CD4-positive, alpha-beta T cell treated with Interleukin-6 for 4 hours (primary cell): Measurements from ENCODE around the gene AKAP13.
"Not testable (repeated sequence)": the region's sequence is repeated elsewhere in the genome, so short reads cannot be mapped to it uniquely, and the experiment has no call there.

Source experiments
- DNase-seq: peaks from one replicate; pipeline ENCODE4 v3.0.0-alpha.2; 2020; ENCODE audit warnings: mixed read lengths

Gene AKAP13

DNA sequence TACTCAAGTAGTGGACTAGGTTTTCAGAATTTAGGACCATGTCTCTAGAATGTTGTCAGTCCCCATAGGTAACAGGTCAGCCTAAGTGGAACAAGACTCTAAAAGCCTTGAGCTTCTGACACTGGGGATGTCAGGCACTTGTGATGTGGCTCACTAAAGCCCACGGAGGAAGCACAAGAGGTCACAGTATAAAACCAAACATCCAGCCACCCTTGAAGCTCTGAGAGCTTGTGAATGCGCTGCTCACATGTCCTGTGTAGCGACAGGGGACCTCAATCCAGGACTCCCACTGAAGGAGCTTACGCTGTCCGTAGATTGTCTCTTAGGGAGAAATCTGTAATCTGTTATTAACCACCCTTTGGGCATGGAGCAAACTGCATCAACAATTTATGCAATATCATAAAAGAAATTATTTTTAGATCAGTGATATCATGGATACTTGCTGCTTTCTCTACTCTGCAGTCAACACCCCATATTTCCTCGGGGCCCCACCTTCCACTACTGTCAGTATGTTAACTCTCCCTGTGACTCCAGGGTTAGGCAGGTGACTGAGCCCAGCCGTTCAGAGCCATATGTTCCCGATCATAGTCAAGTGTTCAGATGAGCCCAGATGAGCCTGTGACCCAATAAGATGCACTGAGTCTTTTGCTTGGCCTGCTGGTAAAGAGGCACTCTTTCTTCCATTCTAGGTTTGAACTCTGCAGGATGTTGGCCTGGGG lies 32.2 kb upstream of the AKAP13 start:
- not testable (repeated sequence) for DNase-seq

DNA sequence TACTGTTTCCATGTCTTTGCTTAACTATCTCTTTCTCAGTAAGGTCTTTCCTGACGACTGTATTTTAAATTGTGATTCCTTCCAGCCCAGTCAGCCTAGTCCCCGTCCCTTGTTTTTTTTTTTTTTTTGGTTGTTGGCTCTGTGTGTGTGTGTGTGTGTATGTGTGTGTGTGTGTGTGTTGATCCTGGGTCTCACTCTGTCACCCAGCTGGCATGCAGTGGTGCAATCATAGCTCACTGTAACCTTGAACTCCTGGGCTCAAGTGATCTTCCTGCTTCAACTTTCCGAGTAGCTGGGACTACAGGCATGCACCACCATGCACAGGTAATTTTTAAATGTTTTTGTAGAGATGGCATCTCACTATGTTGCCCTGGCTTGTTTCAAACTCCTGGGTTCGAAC lies 31.3 kb upstream of the AKAP13 start:
- DNase-seq, result not testable (repeated sequence)

DNA sequence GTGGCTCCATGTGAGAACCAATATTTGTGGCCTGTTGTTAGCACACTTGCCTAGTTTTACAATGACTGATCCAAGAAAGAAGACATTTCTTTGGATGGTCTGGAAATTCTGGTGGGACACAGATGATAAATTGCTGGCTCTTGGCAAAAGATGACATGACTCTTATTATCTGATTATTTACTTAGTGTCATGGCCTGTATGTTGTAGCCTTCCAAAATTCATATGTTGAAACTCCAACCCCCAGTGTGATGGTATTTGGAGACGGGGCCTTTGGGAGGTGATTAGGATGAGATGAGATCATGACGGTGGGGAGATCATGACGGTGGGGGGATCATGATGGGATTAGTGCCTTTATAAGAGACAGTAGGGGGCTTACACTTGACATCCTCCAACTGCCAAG lies 30.0 kb upstream of the AKAP13 start:
- DNase-seq, result no peak

DNA sequence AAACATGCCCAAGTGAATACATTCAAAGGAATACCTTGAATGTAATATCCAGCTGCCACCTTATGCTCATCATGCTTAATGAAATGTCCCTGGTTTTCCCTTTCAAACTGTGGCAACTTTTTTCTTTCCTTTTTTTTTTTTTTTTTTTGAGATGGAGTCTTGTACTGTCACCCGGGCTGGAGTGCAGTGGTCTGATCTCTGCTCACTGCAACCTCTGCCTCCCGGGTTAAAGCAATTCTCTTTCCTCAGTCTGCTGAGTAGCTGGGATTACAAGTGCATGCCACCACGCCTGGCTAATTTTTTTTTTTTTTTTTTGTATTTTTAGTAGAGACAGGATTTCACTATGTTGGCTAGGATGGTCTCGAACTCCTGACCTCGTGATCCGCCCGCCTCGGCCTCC lies 28.9 kb upstream of the AKAP13 start:
- DNase-seq, result not testable (repeated sequence)

DNA sequence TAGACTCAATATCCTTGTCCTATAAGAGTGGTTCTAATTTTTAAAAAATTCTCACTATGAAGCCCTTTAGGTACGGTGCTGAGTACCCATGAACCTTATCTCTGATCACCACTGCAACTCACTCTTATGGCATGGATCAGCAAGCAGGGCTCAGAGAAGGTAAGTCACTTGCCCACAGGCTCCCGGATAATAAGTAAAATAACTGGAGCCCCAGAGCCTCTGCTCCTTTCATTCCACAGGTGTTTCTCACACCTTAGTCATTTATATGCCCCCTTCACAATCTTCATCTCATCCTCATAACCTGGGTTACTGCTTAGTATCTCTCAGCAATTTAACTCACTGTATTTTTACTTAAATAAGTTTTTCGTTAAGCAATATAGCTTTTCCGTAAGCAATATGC lies 28.4 kb upstream of the AKAP13 start:
- no peak for DNase-seq

DNA sequence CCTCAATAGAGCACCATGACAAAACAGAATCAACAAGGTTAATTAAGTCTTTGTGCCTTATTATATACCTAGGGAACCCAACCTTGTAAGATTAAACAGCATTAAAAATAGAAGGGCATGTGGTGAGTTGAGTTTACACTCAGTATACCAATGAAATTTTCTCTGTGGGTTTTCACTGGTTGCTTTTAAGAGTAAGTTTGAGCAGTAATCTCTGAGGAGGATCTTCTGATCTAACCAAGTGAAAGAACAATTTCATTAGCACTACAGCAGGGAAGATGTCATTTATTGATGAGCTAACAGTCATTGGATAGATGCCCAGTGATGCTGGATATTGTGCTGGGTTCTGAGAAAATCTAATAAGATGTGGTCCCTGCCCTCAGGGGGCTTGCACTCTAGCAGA lies 26.9 kb upstream of the AKAP13 start:
- DNase-seq, result no peak

DNA sequence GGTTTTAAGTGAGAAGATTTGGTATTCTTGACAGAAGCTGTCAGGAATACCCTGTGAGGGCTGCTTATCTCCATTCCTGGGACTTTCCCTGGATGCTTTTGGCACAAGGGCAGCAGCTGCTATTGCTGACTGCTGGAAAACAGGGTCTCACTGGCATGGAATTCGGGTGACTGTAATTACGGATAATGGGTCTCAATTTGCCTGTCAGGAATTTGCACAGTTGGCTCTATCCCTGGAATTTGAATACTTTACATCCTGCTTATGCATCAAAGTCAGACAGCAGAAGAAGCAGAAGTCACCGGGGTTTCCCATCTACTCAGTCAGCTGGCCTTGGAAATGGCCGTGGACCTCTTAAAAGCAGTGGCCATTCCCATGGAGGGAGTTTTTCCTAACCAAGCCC lies 25.9 kb upstream of the AKAP13 start:
- DNase-seq, result no peak

DNA sequence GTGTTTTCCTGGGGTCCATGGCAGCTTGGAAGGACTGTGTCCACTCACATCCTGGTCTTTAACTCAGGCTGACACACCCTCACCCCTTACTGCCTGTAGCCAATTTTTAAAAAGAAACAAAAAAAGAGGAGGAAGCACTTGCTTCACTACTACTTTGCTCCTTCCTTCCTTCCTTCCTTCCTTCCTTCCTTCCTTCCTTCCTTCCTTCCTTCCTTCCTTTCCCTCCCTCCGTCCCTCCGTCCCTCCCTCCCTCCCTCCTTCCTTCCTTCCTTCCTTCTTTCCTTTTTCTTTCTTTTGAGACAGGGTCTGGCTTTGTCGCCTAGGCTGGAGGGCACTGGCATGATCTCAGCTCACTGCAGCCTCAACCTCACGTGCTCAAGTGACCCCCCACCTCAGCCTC lies 25.5 kb upstream of the AKAP13 start:
- DNase-seq, result no peak

DNA sequence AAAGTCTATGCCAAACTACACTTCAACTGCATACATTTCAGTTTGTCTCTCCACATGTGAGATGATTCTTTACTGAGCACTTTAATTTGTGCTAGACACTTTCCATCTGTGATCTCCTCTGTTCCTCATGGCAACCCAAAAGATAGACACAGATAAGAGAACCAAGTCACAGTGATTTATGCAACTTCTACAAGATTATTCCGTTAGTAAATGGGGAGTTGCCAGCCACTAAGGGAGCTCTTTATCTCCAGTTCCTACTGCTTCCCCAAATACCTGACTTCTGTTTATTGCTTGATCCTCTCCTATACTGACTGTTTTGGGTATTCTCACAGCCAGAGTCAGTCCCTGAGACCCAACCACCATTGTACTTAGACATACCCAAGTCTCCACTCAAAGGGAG lies 24.1 kb upstream of the AKAP13 start:
- no peak for DNase-seq

DNA sequence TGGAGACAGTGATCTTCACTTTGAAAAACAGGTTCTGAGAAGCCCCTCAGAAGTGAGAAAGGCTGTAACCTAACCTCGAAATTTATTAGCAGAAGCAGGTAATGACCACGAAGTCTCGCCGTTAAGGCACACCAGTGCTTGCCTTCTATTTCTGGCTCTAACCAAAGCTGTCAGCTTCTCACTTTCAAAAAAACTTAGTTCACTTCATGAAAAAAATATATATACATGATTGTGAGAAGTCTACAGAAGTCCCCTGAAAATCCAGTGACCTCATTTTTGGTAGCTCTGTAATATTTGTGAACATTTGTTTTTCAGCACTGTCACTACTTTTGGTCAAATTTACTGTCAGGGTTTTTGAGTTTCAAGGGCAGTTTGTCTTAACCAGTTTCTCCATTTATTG lies 19.1 kb upstream of the AKAP13 start:
- no peak for DNase-seq

DNA sequence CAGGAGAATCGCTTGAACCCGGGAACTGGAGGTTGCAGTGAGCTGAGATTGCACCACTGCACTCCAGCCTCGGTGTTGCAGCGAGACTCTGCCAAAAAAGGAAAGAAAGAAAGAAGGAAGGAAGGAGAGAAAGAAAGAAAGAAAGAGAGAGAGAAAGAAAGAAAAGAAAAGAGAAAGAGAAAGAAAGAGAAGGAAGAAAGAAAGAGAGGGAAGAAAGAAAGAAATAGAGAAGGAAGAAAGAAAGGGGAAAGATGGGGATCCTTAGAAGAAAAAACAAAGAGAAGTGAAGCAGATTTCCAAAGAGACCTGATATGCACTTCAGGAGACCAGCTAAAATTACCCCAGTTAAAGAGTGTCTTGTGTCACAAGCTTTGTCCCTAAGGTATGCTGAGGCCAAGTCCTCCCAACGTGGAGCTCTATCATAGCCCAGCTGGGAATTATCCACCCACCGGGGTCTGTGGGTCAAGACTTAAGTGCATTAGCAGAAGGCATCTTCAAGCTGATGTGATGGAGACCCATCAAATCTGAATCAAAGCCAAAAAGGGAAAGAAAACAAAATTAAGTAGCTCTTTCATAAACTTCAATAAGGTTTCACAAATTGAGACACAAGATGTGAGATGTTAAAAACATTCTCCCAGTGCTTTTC lies 17.8 kb upstream of the AKAP13 start:
- DNase-seq, result no peak

DNA sequence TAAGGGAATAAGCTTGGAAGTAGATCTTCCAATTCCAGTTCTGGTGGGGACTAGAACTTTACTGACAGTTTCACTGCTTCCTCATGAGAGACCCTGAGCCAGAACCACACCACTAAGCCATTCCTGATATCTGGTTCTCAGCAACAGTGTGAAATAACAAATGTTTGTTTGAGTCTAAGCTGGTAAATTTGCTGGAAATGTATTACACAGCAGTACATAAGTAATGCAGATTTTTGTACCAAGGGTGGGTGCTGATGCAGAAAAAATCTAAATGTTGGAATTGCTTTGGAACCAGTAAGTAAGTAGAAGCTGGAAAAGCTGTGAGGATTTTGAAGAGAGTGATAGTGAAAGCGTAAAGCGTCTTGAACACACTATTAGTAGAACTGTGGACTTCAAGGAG lies 14.4 kb upstream of the AKAP13 start:
- no peak for DNase-seq

DNA sequence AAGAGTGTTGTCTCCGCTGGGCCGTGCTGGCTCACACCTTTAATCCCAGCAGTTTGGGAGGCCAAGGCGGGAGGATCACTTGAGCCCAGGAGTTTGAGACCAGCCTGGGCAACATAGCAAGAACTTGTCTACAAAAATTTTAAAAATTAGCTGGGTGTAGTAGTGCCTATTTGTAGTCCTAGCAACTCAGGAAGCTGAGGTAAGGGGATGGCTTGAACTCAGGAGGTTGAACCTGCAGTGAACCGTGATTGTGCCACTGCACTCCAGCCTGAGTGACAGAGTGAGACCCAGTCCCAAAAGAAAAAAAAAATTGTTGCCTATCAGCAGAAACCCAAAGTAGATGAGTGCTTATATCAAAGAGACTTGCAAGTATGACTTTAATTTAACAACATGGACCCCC lies 12.7 kb upstream of the AKAP13 start:
- no peak for DNase-seq

DNA sequence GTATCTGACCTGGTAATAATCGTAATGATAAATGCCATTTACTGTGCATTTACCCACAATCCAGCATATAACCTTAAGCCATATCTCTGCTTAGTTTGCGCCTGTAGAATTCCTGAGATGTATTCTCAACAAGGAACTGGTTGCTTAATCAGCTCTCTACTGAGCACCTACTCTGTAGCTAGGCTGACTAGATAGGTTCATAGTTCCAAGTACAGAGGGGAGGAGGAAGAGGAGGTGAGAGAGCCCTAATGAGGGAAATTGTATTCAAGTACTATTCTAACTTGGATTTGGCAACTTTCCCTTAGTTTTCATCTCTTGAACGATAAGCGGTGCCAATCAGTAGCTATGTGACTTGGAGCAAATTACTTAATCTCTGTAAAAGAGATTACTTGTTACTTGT lies 5.6 kb upstream of the AKAP13 start:
- no peak for DNase-seq

DNA sequence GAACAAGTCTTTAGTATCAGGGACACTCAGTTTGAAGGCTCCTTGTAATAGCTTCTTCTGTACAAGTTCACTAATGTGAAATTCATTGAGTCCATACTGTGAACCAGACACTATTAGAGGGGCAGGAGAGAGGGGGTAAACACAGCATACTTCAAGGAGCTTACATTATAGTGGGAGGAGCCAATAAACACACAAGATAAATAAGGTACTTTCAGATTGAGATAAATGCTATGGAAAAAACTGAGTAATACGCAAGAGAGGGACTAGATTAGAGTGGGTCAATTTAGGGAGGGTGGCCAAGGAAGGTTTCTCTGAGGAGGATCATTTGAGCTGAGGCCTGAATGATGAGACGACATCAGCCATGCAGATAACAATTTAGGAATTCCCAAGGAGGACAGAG lies 3.1 kb upstream of the AKAP13 start:
- DNase-seq, result no peak

DNA sequence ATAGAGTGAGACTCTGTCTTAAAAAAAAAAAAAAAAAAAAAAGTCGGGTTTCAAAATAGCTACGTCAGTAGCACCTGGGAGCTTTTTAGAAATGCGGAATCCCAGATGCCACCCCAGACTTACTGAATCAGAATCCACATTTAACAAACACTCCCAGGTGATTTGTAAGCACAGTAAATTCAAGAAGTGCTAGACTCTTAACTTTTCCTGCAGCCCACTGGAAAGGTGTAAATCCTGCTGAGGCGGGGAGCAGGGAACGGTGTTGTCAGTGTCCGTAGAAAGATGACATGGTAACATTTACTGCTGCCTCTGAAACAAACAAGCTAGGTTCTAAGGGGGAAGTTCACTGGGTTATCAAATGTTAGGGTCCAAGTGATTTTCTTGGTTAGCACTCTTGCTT lies 2.4 kb upstream of the AKAP13 start:
- DNase-seq, result no peak

DNA sequence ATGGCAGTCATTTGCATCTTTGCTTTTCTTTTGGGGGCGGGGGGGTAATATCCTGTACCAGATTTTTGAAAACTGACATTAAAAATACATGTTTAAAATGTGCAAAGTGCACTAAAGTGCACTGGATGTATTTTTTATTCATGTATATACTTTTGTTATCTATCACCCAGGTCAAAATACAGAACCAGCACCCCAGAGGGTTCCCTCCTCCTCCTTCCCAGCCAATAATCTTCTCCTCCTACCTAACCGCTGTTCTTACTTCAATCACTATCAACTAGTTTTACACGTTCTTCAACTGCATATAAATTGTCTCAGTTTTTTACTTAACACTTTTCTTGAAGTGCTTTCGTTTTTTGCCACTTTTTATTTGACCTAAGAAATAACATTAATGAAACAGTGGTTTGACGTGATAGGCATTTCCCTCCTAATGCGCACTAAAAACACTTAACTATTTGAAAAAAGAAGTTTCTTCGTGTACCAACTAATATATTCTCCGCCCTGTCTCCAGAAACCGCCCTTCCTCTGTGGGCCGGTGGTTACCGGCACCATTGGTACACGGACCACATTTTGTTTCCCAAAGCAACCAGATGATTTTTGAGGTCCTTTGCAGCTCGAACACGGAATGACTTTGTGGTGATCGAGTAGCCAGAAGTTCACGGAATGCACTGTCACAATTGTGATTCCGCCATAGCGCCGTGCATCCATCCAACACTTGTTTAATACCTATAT lies 836 bp upstream of the AKAP13 start:
- peak; percentile 56 for DNase-seq

DNA sequence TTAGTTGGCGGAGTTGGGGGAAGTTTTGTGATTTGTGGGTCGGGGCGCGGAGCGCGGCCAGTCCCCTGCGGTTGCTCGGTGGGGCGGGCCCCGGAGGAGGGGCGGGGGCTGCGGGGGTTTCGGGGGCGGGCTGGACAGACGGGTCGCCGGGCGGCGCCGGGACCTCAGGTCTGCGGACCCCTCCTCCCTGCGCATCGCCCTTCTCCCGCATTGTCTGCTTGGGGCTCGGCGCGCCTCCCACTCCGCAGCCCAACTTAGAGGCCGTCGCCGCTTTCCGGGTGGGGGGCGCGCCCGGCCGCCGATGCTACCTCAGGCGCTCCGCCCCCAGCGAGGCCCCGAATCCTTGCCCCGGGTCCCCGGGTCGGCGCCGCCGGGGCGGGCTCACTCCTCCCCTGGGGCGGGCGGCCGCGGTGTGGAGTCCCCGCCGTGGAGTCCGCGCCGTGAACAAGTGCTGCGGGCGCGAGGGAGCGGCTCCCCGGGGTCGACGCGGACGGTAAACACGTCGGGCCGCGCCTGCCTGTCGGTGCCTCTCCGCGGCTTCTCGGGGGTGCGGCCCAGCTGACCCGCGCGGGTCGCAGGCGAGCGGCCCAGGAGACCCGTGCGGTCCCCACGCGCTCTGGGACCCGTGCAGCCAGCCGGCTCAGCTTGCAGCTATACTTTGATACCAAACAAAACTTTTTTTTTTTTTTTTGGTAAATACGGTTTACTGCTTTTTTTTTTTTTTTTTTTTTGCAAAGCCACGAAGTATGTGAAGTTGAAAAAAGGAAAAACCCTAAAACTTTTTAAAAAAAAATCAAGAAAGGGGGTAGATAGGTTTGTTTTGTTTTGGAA lies 624 bp downstream of the AKAP13 start:
- DNase-seq, result peak; percentile 68

DNA sequence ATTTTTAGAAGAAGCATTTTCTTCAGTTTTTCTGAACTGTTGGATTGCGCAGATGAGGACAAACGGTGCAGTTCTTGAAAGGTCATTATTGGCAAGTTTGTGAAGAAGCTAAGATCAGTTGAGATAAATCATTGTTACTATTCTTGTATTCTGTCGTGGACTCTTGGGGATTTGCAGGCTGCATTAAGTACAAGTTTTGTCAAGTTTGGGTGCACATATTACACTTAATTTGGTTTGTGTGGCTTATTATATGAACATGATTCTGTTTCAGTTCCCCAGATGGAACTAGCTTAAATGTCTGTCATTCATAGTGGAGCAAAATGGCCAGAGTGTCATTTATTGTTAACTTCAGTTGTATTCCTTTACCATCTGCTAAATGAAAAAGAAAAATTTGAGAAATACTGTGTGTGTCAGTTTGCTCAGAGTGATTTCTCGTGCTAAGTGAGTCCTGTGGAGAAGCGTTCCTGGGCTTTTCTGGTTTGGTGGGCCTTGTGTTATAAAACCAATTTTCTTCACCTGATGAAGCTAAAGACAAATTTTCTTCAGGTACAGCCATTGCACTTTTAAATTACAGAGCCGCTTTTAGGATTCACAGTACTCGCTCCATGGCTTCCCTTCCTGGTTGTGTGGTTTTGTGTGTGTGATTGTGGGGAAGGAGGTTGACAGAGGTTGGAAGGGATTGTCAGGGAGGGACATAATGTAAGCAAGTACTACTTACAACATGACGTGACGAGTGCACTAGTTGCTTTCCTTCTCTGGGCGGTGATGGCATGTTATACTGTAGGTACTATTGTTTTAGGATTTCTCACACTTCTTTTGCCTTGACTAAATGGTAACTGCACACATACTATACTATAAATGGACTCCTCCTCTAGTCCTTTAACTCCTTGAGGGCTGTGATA lies 1.7 kb downstream of the AKAP13 start:
- no peak for DNase-seq

DNA sequence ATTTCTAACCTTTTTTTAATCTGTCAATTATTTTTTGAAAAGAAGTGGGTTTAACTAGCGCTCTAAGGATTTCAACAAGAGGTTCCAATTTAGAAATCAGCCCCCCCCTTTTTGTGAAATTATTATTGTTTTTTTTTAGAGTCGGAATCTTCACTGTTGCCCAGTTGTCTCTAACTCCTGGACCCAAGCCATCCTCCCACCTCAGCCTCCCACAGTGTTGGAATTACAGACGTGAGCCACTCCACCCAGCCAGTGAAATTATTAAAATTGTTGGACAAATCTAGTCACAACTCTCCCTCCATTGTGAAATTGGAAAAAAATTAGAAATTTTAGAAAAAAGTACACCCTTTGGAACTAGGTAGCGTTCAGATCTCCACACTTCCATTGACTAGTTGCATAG lies 2.5 kb downstream of the AKAP13 start:
- DNase-seq, result no peak

DNA sequence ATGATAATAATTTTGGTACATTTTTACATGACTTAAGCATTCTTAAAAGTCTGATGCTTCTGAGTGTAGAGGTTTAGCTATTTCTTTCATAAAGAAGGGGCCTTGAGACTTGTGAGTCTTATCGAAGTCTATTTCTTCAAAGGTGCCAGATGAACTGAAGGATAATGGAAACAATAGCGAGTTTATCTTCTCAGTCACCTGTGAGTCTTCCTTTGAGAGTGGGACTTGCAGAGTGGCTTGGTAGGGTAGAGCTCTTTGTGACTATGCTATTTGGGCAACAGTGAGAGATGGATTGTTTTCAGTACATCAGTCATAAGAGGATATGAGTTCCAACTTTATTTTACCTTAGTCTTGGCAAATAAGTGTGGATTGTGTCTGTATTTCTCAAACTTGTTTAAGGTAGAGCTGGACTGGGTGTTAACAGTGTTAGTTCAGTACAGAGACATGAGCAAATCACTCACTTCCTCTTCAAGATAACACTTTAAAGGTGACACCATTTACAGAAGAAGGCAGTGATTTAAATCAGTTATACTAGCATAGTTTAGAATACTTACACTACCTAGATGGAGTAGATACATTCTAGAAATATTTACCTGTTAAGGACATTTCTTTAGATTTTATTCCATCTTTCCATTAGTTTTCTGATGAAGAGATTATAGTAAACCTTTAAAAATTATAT lies 3.2 kb downstream of the AKAP13 start:
- no peak for DNase-seq

DNA sequence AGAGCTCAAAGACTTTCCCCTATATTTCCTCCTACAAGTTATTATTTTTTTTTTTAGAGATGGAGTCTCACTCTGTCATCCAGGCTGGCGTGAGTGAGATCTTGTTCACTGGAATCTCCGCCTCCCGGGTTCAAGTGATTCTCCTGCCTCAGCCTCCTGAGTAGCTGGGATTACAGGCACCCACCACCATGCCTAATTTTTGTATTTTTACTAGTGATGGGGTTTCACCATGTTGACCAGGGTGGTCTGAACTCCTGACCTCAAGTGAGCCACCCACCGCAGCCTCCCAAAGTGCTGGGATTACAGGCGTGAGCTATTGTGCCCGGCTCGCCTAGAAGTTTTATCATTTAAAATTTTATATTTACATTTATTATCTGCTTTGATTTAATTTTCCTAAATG lies 5.9 kb downstream of the AKAP13 start:
- DNase-seq, result no peak
